ENCODE results near the gene PRSS57. TPM values are rescaled to one million over a fixed set of nuclear protein-coding genes. Genes with fewer than 3 reads are reported as not detected.

Gene PRSS57
- total and polyA plus RNA-seq, 2 of the 13 experiments (the other 11 are each of a cell fraction or from before 2014, with no cell fraction given): 0.12 TPM; not detected in 1

- TF ChIP-seq TRAFD1 (CRISPR knock-in tag; IDR thresholded peaks at IDR 0.05; ENCODE audit: borderline replicate concordance): no peak
- TF ChIP-seq ZNF335 (CRISPR knock-in tag; IDR thresholded peaks at IDR 0.05): no peak
- TF ChIP-seq FOXA1 (IDR thresholded peaks at IDR 0.05): no peak
- peak; percentile 59 for TF ChIP-seq FOXA1 (CRISPR knock-in tag; IDR thresholded peaks at IDR 0.05)
- no peak for TF ChIP-seq ZNF83 (CRISPR knock-in tag; IDR thresholded peaks at IDR 0.05; ENCODE audit: borderline replicate concordance)
- TF ChIP-seq ZNF557 (CRISPR knock-in tag; IDR thresholded peaks at IDR 0.05): 0 out of 2 replicates have a peak, but pooled peaks have one; percentile 45
- TF ChIP-seq POLR2AphosphoS2 (IDR thresholded peaks at IDR 0.05; ENCODE audit: low read depth, low read length): no peak; the same call in 1 of the 2 replicates
- TF ChIP-seq PHB2 (IDR thresholded peaks at IDR 0.05; ENCODE audit: partially characterized antibody): no peak
- TF ChIP-seq ZNF800 (CRISPR knock-in tag; IDR thresholded peaks at IDR 0.05): 0 out of 2 replicates have a peak, but pooled peaks have one; percentile 23
- TF ChIP-seq KLF6 (CRISPR knock-in tag; IDR thresholded peaks at IDR 0.05): no peak; the same call in 1 of the 2 replicates
- no peak for TF ChIP-seq STAT5B (CRISPR knock-in tag; IDR thresholded peaks at IDR 0.05)
- peak; percentile 91 for TF ChIP-seq HOXA3 (CRISPR knock-in tag; IDR thresholded peaks at IDR 0.05)
- TF ChIP-seq TBX3 (IDR thresholded peaks at IDR 0.05; ENCODE audit: borderline replicate concordance): no peak
- no peak; the same call in 1 of the 2 replicates for TF ChIP-seq HOXA7 (CRISPR knock-in tag; IDR thresholded peaks at IDR 0.05)
- peak; percentile 75 for TF ChIP-seq DRAP1 (CRISPR knock-in tag; IDR thresholded peaks at IDR 0.05)
- TF ChIP-seq ZSCAN5A (CRISPR knock-in tag; IDR thresholded peaks at IDR 0.05; ENCODE audit: borderline replicate concordance): no peak; the same call in 1 of the 2 replicates
- peak; percentile 99 for TF ChIP-seq PHF21A (CRISPR knock-in tag; IDR thresholded peaks at IDR 0.05)
- peak; percentile 46 for TF ChIP-seq PHF20 (CRISPR knock-in tag; IDR thresholded peaks at IDR 0.05)
- no peak for TF ChIP-seq CENPT (CRISPR knock-in tag; IDR thresholded peaks at IDR 0.05; ENCODE audit: low read depth)
- TF ChIP-seq NFKBIZ (CRISPR knock-in tag; IDR thresholded peaks at IDR 0.05): peak; percentile 74; the same call in 1 of the 2 replicates
- peak; percentile 67; the same call in 1 of the 2 replicates for TF ChIP-seq ZBTB4 (CRISPR knock-in tag; IDR thresholded peaks at IDR 0.05; ENCODE audit: borderline replicate concordance)
- peak; percentile 79; the same call in 1 of the 2 replicates for TF ChIP-seq ZBTB20 (CRISPR knock-in tag; IDR thresholded peaks at IDR 0.05; ENCODE audit: borderline replicate concordance, low read depth)
These were observed 34.3 kb downstream of the PRSS57 start (continued) for GRCh38 chr19:660793-661426.

All from HepG2 (cell line).